ENCODE measurements around the gene PNLIPRP2. TPM values are rescaled to one million over a fixed set of nuclear protein-coding genes. Genes with fewer than 3 reads are reported as not detected.

The PNLIPRP2 gene
- total and polyA plus RNA-seq, 2 donors: 0.06 TPM; not detected in 1

GRCh38 chr10:116602648-116603400 is 17.9 kb upstream of the PNLIPRP2 start:
- WGBS: 86% methylated on average over 10 of the region's 10 CpGs
- no peak for DNase-seq (ENCODE audit: extremely low spot score)
- no peak overlapping the region for H3K27ac ChIP-seq (ENCODE audit: low read depth)

DNA sequence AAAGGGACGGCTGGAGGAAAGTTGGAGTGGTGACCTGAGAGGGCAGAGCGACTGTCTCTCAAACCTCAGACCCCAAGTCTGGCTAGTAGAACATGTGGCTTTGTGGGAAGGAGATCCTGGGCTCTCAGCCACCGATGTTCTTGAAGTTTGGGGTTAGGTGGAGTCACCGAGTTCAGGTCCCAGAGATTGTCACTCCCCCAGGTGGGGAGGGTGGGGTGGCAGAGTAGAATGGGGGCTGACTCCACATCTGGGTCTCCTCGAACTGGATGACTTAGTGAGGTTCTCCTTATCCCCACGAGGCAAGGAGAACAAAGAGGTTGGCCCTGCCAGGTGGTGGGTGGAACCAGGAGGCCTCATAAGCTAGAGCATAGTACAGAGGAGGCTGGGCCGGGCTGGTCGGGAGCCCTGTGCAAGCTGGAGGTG is 14.7 kb upstream of the PNLIPRP2 start:
- Histone ChIP-seq H3K4me1 (ENCODE audit: insufficient read depth) (no peaks in the 10 kb centered on the region), H3K36me3 (ENCODE audit: insufficient read depth) (no peaks in the 10 kb centered on the region), H3K27ac (ENCODE audit: low read depth) (no peak overlapping the region), H3K4me3 (ENCODE audit: low read depth, low read length) (no peak overlapping the region)
- 72% methylated on average over 8 of the region's 8 CpGs for WGBS
- no peak for DNase-seq (ENCODE audit: extremely low spot score)

More at GRCh38 chr10:116602648-116603400, 17.9 kb upstream of the PNLIPRP2 start:
- Histone ChIP-seq H3K4me3 (ENCODE audit: low read depth, low read length) (no peak overlapping the region), H3K36me3 (ENCODE audit: insufficient read depth) (no peaks in the 10 kb centered on the region), H3K4me1 (ENCODE audit: insufficient read depth) (no peaks in the 10 kb centered on the region)

DNA sequence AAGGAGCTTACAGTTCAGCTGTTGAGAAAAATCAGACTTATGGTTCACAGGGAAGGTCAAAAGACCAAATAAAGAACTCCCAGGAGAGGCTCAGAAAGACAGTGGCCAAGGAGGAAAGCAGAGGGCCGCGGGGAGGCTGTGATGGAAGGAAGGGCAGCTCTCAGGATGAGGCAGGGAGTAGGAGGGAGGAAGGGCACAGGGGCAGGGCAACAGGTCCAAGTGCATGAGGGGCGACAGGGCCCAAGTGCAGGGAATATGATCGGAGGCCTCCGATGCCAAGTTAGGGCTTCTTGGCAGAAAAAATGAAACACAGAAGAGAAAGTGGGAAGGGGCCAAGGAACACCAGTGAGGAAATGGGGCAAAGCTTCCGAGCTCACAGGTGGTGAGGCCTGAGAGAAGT is 13.4 kb upstream of the PNLIPRP2 start:
- DNase-seq (ENCODE audit: extremely low spot score): no peak
- H3K27ac ChIP-seq (ENCODE audit: low read depth): no peak overlapping the region
- no peak overlapping the region for H3K4me3 ChIP-seq (ENCODE audit: low read depth, low read length)
- H3K36me3 ChIP-seq (ENCODE audit: insufficient read depth): no peaks in the 10 kb centered on the region
- H3K4me1 ChIP-seq (ENCODE audit: insufficient read depth): no peaks in the 10 kb centered on the region
- 77% methylated on average over 6 of the region's 6 CpGs for WGBS

GRCh38 chr10:116608686-116609594 is 11.8 kb upstream of the PNLIPRP2 start:
- H3K36me3 ChIP-seq (ENCODE audit: insufficient read depth): no peaks in the 10 kb centered on the region
- 31% methylated on average over 41 of the region's 41 CpGs for WGBS
- no peaks in the 10 kb centered on the region for H3K4me1 ChIP-seq (ENCODE audit: insufficient read depth)
- no peak for DNase-seq (ENCODE audit: extremely low spot score)
- H3K27ac ChIP-seq (ENCODE audit: low read depth): no peak overlapping the region
- no peak overlapping the region for H3K4me3 ChIP-seq (ENCODE audit: low read depth, low read length)

GRCh38 chr10:116610443-116611152 is 10.2 kb upstream of the PNLIPRP2 start:
- H3K4me1 ChIP-seq (ENCODE audit: insufficient read depth): no peaks in the 10 kb centered on the region
- WGBS: 95% methylated on average over 13 of the region's 13 CpGs
- no peak for DNase-seq (ENCODE audit: extremely low spot score)
- no peak overlapping the region for H3K27ac ChIP-seq (ENCODE audit: low read depth)
- no peak overlapping the region for H3K4me3 ChIP-seq (ENCODE audit: low read depth, low read length)
- no peaks in the 10 kb centered on the region for H3K36me3 ChIP-seq (ENCODE audit: insufficient read depth)

GRCh38 chr10:116611153-116611545 is 9.6 kb upstream of the PNLIPRP2 start:
- WGBS: 79% methylated on average over 3 of the region's 3 CpGs
- Histone ChIP-seq H3K4me3 (ENCODE audit: low read depth, low read length) (no peak overlapping the region), H3K4me1 (ENCODE audit: insufficient read depth) (no peaks in the 10 kb centered on the region), H3K36me3 (ENCODE audit: insufficient read depth) (no peaks in the 10 kb centered on the region), H3K27ac (ENCODE audit: low read depth) (no peak overlapping the region)
- DNase-seq (ENCODE audit: extremely low spot score): no peak

- H3K27ac ChIP-seq (ENCODE audit: low read depth): no peak overlapping the region
- H3K36me3 ChIP-seq (ENCODE audit: insufficient read depth): no peaks in the 10 kb centered on the region
- H3K4me1 ChIP-seq (ENCODE audit: insufficient read depth): no peaks in the 10 kb centered on the region
- DNase-seq (ENCODE audit: extremely low spot score): no peak
- WGBS: 90% methylated on average over 8 of the region's 8 CpGs
- no peak overlapping the region for H3K4me3 ChIP-seq (ENCODE audit: low read depth, low read length)
These were observed 8.5 kb upstream of the PNLIPRP2 start for GRCh38 chr10:116612107-116612769.

- H3K36me3 ChIP-seq (ENCODE audit: insufficient read depth): no peaks in the 10 kb centered on the region
These were observed 7.3 kb upstream of the PNLIPRP2 start for GRCh38 chr10:116613471-116613870.

DNA sequence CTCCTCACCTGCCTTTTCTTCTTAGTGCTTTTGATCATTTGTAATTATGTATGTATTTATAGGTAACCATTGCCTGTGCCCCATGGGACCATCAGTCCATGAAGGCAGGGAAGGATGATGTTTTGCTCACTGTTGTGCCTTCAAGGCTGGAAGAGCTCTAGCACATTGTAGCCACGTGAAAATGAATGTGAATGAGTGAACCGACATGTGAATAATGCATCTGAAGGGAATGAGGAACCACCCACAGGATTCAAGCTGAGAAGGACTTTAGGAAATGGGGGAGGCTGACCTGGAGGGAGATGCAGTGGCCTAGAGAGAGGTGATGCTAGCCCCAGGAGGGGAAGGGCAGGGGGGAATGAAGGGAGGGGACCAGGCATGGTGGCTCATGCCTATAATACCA is 6.0 kb upstream of the PNLIPRP2 start:
- no peak for DNase-seq (ENCODE audit: extremely low spot score)
- H3K27ac ChIP-seq (ENCODE audit: low read depth): no peak overlapping the region
- no peak overlapping the region for H3K4me3 ChIP-seq (ENCODE audit: low read depth, low read length)
- H3K36me3 ChIP-seq (ENCODE audit: insufficient read depth): no peaks in the 10 kb centered on the region
- no peaks in the 10 kb centered on the region for H3K4me1 ChIP-seq (ENCODE audit: insufficient read depth)
- WGBS: 49% methylated on average over 2 of the region's 2 CpGs

More at GRCh38 chr10:116613471-116613870, 7.3 kb upstream of the PNLIPRP2 start:
- no peaks in the 10 kb centered on the region for H3K4me1 ChIP-seq (ENCODE audit: insufficient read depth)
- no peak for DNase-seq (ENCODE audit: extremely low spot score)
- no peak overlapping the region for H3K27ac ChIP-seq (ENCODE audit: low read depth)
- WGBS: 57% methylated on average over 2 of the region's 2 CpGs
- H3K4me3 ChIP-seq (ENCODE audit: low read depth, low read length): no peak overlapping the region

DNA sequence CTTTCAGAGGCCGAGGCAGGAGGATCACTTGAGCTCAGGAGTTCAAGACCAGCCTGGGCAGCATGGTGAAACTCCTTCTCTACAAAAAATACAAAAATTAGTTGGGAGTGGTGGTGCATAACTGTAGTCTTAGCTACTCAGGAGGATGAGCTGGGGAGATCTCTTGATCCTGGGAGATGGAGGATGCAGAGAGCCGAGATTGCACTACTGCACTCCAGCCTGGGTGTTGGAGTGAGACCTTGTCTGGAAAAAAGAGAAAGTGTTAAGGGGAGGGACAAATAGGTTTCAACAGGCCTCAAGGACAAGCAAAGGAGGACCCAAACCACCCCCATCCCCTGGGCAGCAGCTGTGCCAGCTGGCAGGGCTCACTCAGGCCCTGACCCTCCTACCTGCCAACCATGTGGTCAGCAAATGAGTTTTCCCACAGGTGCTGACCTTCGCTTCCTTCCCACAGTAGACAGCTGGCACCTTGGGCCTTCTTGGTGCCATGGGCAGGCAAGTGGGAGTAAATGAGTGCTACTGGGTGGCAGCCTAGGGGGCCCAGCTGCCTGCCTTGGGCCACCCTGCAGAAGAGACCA is 5.5 kb upstream of the PNLIPRP2 start:
- WGBS: 87% methylated on average over 3 of the region's 3 CpGs
- no peak for DNase-seq (ENCODE audit: extremely low spot score)
- Histone ChIP-seq H3K27ac (ENCODE audit: low read depth) (no peak overlapping the region), H3K4me1 (ENCODE audit: insufficient read depth) (no peaks in the 10 kb centered on the region), H3K36me3 (ENCODE audit: insufficient read depth) (no peaks in the 10 kb centered on the region), H3K4me3 (ENCODE audit: low read depth, low read length) (no peak overlapping the region)

DNA sequence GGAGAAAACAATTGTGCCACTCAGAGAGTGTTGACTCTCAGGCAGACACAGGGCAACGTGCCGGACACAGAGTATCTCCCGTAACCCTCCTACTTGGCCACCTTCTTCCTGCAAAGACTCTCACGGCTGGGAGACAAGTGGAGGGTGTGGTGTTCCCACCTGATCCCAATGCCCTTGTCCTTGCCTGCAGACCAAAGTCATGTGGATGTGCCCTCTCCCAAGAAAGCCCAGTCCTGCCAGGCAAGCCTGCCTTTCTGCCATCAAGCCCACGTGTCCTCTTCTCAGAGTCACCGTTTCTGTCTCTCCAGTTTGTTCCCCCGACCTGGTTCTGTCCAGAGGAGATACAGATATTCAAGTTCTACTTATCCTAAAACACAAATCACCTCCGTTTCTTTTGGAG is 723 bp downstream of the PNLIPRP2 start:
- no peaks in the 10 kb centered on the region for H3K4me1 ChIP-seq (ENCODE audit: insufficient read depth)
- H3K36me3 ChIP-seq (ENCODE audit: insufficient read depth): no peaks in the 10 kb centered on the region
- 89% methylated on average over 8 of the region's 8 CpGs for WGBS
- no peak overlapping the region for H3K27ac ChIP-seq (ENCODE audit: low read depth)
- no peak overlapping the region for H3K4me3 ChIP-seq (ENCODE audit: low read depth, low read length)
- no peak for DNase-seq (ENCODE audit: extremely low spot score)

- Histone ChIP-seq H3K4me3 (ENCODE audit: low read depth, low read length) (no peak overlapping the region), H3K36me3 (ENCODE audit: insufficient read depth) (no peaks in the 10 kb centered on the region), H3K27ac (ENCODE audit: low read depth) (no peak overlapping the region), H3K4me1 (ENCODE audit: insufficient read depth) (no peaks in the 10 kb centered on the region)
- no peak for DNase-seq (ENCODE audit: extremely low spot score)
- WGBS: 88% methylated on average over 11 of the region's 11 CpGs
These were observed 1.3 kb downstream of the PNLIPRP2 start for GRCh38 chr10:116621934-116622655.

Measured in urinary bladder (tissue), 4 donors.